Neuronal stem cell (in vitro differentiated cells): ENCODE data around the gene HAPLN3.

Experiments used
- DNase-seq: peaks from one replicate; pipeline ENCODE4 v3.0.0-alpha.2; 2013; ENCODE audit warnings: low spot score
- H2AFZ ChIP-seq: one replicate; pipeline ENCODE4 v1.6.1; 2013; ENCODE audit warnings: mild to moderate bottlenecking, low read length, inconsistent platforms
- H2AK5ac ChIP-seq: 2 replicates; pipeline ENCODE4 v1.6.1; 2013; ENCODE audit warnings: low read depth, mild to moderate bottlenecking, inconsistent platforms, low read length, moderate library complexity, mixed read lengths
- H2BK120ac ChIP-seq: 2 replicates; pipeline ENCODE4 v1.6.1; 2013; ENCODE audit warnings: low read depth, mild to moderate bottlenecking, inconsistent platforms, low read length, moderate library complexity, mixed read lengths
- H2BK12ac ChIP-seq: one replicate; pipeline ENCODE4 v1.6.1; 2013; ENCODE audit warnings: low read length, inconsistent platforms
- H2BK15ac ChIP-seq: 2 replicates; pipeline ENCODE4 v1.6.1; 2013; ENCODE audit warnings: mild to moderate bottlenecking, low read length, inconsistent platforms, mixed read lengths
- H2BK5ac ChIP-seq: one replicate; pipeline ENCODE4 v1.6.1; 2013; ENCODE audit warnings: inconsistent platforms, mild to moderate bottlenecking, low read length, moderate library complexity
- H3K14ac ChIP-seq: one replicate; pipeline ENCODE4 v1.6.1; 2013; ENCODE audit warnings: low read length, inconsistent platforms
- H3K18ac ChIP-seq: 2 replicates; pipeline ENCODE4 v1.6.1; 2013; ENCODE audit warnings: low read length, inconsistent platforms
- H3K23ac ChIP-seq: 2 replicates; pipeline ENCODE4 v1.6.1; 2013; ENCODE audit warnings: low read depth, mild to moderate bottlenecking, mixed read lengths, low read length, inconsistent platforms; ENCODE audit not compliant: poor library complexity
- H3K27ac ChIP-seq: replicated peaks from 3 replicates; pipeline ENCODE4 v1.5.1; 2013; ENCODE audit warnings: low read length, inconsistent platforms
- H3K27me3 ChIP-seq, 3 experiments: 2 replicates each; pipeline ENCODE4 v1.6.1; 2013; ENCODE audit warnings: low read length in 3 of 3, mild to moderate bottlenecking in 2 of 3, inconsistent platforms in 1 of 3, low read depth in 1 of 3, mixed read lengths in 1 of 3, moderate library complexity in 1 of 3; ENCODE audit not compliant: control insufficient read depth in 3 of 3, insufficient read depth in 3 of 3
- H3K36me3 ChIP-seq, 2 donors: replicated peaks in 1 of 2; 2 replicates each; pipeline ENCODE4 v1.6.1; 2013; ENCODE audit warnings: low read length in 2 of 2; ENCODE audit not compliant: control insufficient read depth in 2 of 2, insufficient read depth in 2 of 2
- H3K4ac ChIP-seq: 2 replicates; pipeline ENCODE4 v1.6.1; 2013; ENCODE audit warnings: inconsistent platforms, mild to moderate bottlenecking, low read length, moderate library complexity
- H3K4me1 ChIP-seq, 2 donors: 1 replicate in 1 of 2; 2 replicates in 1 of 2; pipeline ENCODE4 v1.6.1; 2013; ENCODE audit warnings: low read length in 2 of 2, low read depth in 1 of 2; ENCODE audit not compliant: control insufficient read depth in 2 of 2, insufficient read depth in 1 of 2
- H3K4me2 ChIP-seq: one replicate; pipeline ENCODE4 v1.6.1; 2013; ENCODE audit warnings: mild to moderate bottlenecking, low read length, inconsistent platforms; ENCODE audit not compliant: insufficient read depth, poor library complexity, severe bottlenecking
- H3K4me3 ChIP-seq, 2 donors: 2 replicates each; pipeline ENCODE4 v1.5.1; 2013; ENCODE audit warnings: low read length in 2 of 2, mild to moderate bottlenecking in 2 of 2, inconsistent platforms in 1 of 2, moderate library complexity in 1 of 2
- H3K79me1 ChIP-seq: one replicate; pipeline ENCODE4 v1.6.1; 2013; ENCODE audit warnings: low read depth, mild to moderate bottlenecking, inconsistent platforms, low read length, moderate library complexity
- H3K9ac ChIP-seq: one replicate; pipeline ENCODE4 v1.6.1; 2013; ENCODE audit warnings: mild to moderate bottlenecking, low read depth, low read length, inconsistent platforms; ENCODE audit not compliant: poor library complexity
- H3K9me3 ChIP-seq, 2 donors: replicated peaks in 1 of 2; 2 replicates each; pipeline versions ENCODE3 to v1.6.1; 2013; ENCODE audit warnings: low read length in 2 of 2, mild to moderate bottlenecking in 2 of 2, inconsistent platforms in 1 of 2, low read depth in 1 of 2, mixed read lengths in 1 of 2, moderate library complexity in 1 of 2; ENCODE audit not compliant: control insufficient read depth in 2 of 2, insufficient read depth in 1 of 2
- H4K8ac ChIP-seq: one replicate; pipeline ENCODE4 v1.6.1; 2013; ENCODE audit warnings: low read depth, mild to moderate bottlenecking, inconsistent platforms, low read length, moderate library complexity
- H4K91ac ChIP-seq: one replicate; pipeline ENCODE4 v1.6.1; 2013; ENCODE audit warnings: low read length, low read depth, mild to moderate bottlenecking, inconsistent platforms; ENCODE audit not compliant: poor library complexity
- WGBS, 2 donors: extraction: QIAGEN DNeasy Blood & Tissue Kit; methylation state at CpG; one replicate each; pipeline ENCODE4 v1.1.7; 2013; ENCODE audit warnings: missing lambda C conversion rate in 2 of 2, mixed read lengths in 1 of 2; ENCODE audit not compliant: insufficient read length in 2 of 2, insufficient replicate concordance in 1 of 2; ENCODE audit errors: extremely low coverage in 2 of 2; 5-methylcytosine and 5-hydroxymethylcytosine counted together

Gene HAPLN3

DNA sequence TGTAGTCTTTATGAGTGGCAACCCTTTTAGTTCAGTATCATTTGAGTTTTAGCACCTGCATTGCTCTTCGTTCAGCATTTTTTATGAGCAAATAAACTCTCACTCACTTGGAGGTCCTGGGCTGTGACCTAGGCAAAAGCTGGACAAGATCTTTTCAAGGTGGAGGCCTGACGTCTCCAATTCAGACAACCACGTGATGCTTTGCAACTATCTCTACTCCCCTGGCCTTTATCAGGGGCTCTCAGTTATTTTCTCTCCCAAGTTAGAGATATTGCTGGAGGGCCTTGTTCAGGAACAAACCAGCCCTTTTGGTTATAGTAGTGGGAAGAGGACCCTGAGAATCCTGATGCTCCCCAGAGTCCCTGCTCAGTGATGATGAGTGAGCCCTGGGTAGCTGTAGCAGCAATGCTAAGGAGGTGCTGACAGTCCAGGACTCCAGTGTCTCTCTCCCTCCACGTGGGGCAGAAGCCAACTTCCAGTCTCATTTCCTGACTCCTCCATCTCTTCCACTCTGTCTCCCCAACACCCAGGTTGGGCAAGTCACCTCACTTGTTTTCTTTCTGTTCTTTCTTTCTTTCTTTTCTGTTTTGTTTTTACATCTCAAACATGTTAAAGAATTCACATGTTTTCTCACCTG lies 30.4 kb downstream of the HAPLN3 start:
- no peak overlapping the region for H4K8ac ChIP-seq
- no peaks in the 10 kb centered on the region for H3K79me1 ChIP-seq
- H2BK15ac ChIP-seq: no peak overlapping the region
- no peak overlapping the region for H3K18ac ChIP-seq
- no peak overlapping the region for H3K4me3 ChIP-seq
- H3K9me3 ChIP-seq: peaks cover 0 to under 1% of the 10 kb centered on the region in 2 donors
- H2BK120ac ChIP-seq: no peak overlapping the region
- H3K4me2 ChIP-seq: no peak overlapping the region
- H3K4me1 ChIP-seq: no peaks in the 10 kb centered on the region
- no peak overlapping the region for H2BK5ac ChIP-seq
- H2AFZ ChIP-seq: no peak overlapping the region
- peaks cover 0 to 5% (median 0%) of the 10 kb centered on the region in 3 experiments for H3K27me3 ChIP-seq
- no peak overlapping the region for H3K14ac ChIP-seq
- H3K36me3 ChIP-seq: no peaks in the 10 kb centered on the region
- no peak overlapping the region for H3K9ac ChIP-seq
- H3K23ac ChIP-seq: no peak overlapping the region
- H2AK5ac ChIP-seq: no peak overlapping the region
- no peak overlapping the region for H3K4ac ChIP-seq
- H4K91ac ChIP-seq: no peak overlapping the region
- DNase-seq: no peak
- no peak overlapping the region for H3K27ac ChIP-seq
- no CpG with 5 or more reads among the region's 4 CpGs for WGBS, 2 donors
- no peak overlapping the region for H2BK12ac ChIP-seq

- no peak for DNase-seq
- H3K4ac ChIP-seq: no peak overlapping the region
- no peak overlapping the region for H2BK15ac ChIP-seq
- WGBS, 2 donors: no CpG with 5 or more reads among the region's 1 CpG
- H3K9me3 ChIP-seq: no peaks in the 10 kb centered on the region
- H2BK12ac ChIP-seq: no peak overlapping the region
- no peak overlapping the region for H3K14ac ChIP-seq
- no peak overlapping the region for H4K8ac ChIP-seq
- no peak overlapping the region for H2AK5ac ChIP-seq
- H4K91ac ChIP-seq: no peak overlapping the region
- no peak overlapping the region for H2BK120ac ChIP-seq
- no peak overlapping the region for H3K27ac ChIP-seq
- no peak overlapping the region for H2BK5ac ChIP-seq
- peaks cover 0 to 5% (median 0%) of the 10 kb centered on the region in 3 experiments for H3K27me3 ChIP-seq
- H3K79me1 ChIP-seq: no peaks in the 10 kb centered on the region
- no peak overlapping the region for H3K18ac ChIP-seq
- H3K4me2 ChIP-seq: no peak overlapping the region
- H3K4me1 ChIP-seq: no peaks in the 10 kb centered on the region
- H3K23ac ChIP-seq: no peak overlapping the region
- H2AFZ ChIP-seq: no peak overlapping the region
- H3K9ac ChIP-seq: no peak overlapping the region
- H3K4me3 ChIP-seq: no peak overlapping the region
- no peaks in the 10 kb centered on the region for H3K36me3 ChIP-seq
Measured at GRCh38 chr15:88863412-88863811, 31.9 kb downstream of the HAPLN3 start.

- no peak overlapping the region for H4K8ac ChIP-seq
- no peaks in the 10 kb centered on the region for H3K27me3 ChIP-seq
- no peak overlapping the region for H2BK120ac ChIP-seq
- H2AFZ ChIP-seq: no peak overlapping the region
- H2BK15ac ChIP-seq: no peak overlapping the region
- no peak overlapping the region for H2AK5ac ChIP-seq
- no peaks in the 10 kb centered on the region for H3K4me1 ChIP-seq
- no peak overlapping the region for H3K4ac ChIP-seq
- H3K36me3 ChIP-seq: no peaks in the 10 kb centered on the region
- H3K27ac ChIP-seq: no peak overlapping the region
- no peak overlapping the region for H2BK5ac ChIP-seq
- H3K9ac ChIP-seq: no peak overlapping the region
- no peak overlapping the region for H3K23ac ChIP-seq
- H4K91ac ChIP-seq: no peak overlapping the region
- peaks cover under 1 to 3% of the 10 kb centered on the region in 2 donors for H3K9me3 ChIP-seq
- H3K4me2 ChIP-seq: no peak overlapping the region
- no peaks in the 10 kb centered on the region for H3K79me1 ChIP-seq
- H3K14ac ChIP-seq: no peak overlapping the region
- H2BK12ac ChIP-seq: no peak overlapping the region
- H3K4me3 ChIP-seq: no peak overlapping the region
- no peak overlapping the region for H3K18ac ChIP-seq
- no peak for DNase-seq
- WGBS, 2 donors: no CpG with 5 or more reads among the region's 7 CpGs
Measured at GRCh38 chr15:88860212-88860611, 35.1 kb downstream of the HAPLN3 start.

- Histone ChIP-seq H2AFZ (no peak overlapping the region), H2BK15ac (no peak overlapping the region), H3K4ac (no peak overlapping the region), H3K4me2 (no peak overlapping the region), H4K91ac (no peak overlapping the region), H3K4me3 (no peak overlapping the region), H3K9me3 (peaks cover 3 to 5% of the 10 kb centered on the region in 2 donors), H3K18ac (no peak overlapping the region), H2BK12ac (no peak overlapping the region), H3K27ac (no peak overlapping the region), H3K36me3 (no peaks in the 10 kb centered on the region), H3K27me3 (no peaks in the 10 kb centered on the region), H3K79me1 (no peaks in the 10 kb centered on the region), H4K8ac (no peak overlapping the region), H2AK5ac (no peak overlapping the region), H3K9ac (no peak overlapping the region), H3K23ac (no peak overlapping the region), H3K4me1 (no peaks in the 10 kb centered on the region), H2BK5ac (no peak overlapping the region), H2BK120ac (no peak overlapping the region), H3K14ac (no peak overlapping the region)
- no CpG with 5 or more reads among the region's 7 CpGs for WGBS, 2 donors
- no peak for DNase-seq
Measured at GRCh38 chr15:88859550-88859949, 35.8 kb downstream of the HAPLN3 start.
